GM23338 (cell line): Measurements from ENCODE around the gene DSCAML1. TPM values are rescaled to one million over a fixed set of nuclear protein-coding genes. Genes with fewer than 3 reads are reported as not detected.

Experiments used
- ATAC-seq: fragments of 200-7000 bp; cut with Tn5 transposase; 3 replicates; pipeline ENCODE4 v1.9.1; 2020
- DNase-seq: peaks from one replicate; pipeline ENCODE4 v3.0.0-alpha.2; 2015; ENCODE audit warnings: low spot score
- H2AFZ ChIP-seq: fragments of 200-600 bp; sonication (generic); 2 replicates; pipeline ENCODE4 v1.8.0; 2016; ENCODE audit warnings: antibody characterized with exemption, mild to moderate bottlenecking, moderate library complexity
- H3F3A ChIP-seq: fragments of 200-600 bp; sonication (generic); replicated peaks from 2 replicates; pipeline ENCODE4 v1.8.0; 2017; ENCODE audit warnings: antibody characterized with exemption, mixed run types, low read depth
- H3K27ac ChIP-seq: fragments of 200-600 bp; sonication (generic); 2 replicates; pipeline ENCODE4 v1.6.1; 2016; ENCODE audit warnings: low read depth
- H3K27me3 ChIP-seq: fragments of 200-600 bp; sonication (generic); 2 replicates; pipeline ENCODE4 v1.8.0; 2016; ENCODE audit warnings: mild to moderate bottlenecking, mixed run types, moderate library complexity; ENCODE audit not compliant: insufficient read depth
- H3K36me3 ChIP-seq: fragments of 200-600 bp; sonication (generic); 2 replicates; pipeline ENCODE4 v1.8.0; 2016; ENCODE audit warnings: mild to moderate bottlenecking; ENCODE audit not compliant: insufficient read depth
- H3K4me1 ChIP-seq: fragments of 200-600 bp; sonication (generic); 2 replicates; pipeline ENCODE4 v1.8.0; 2016; ENCODE audit warnings: mild to moderate bottlenecking, moderate library complexity; ENCODE audit not compliant: insufficient read depth
- H3K4me2 ChIP-seq: fragments of 200-600 bp; sonication (generic); 2 replicates; pipeline ENCODE4 v1.7.1; 2017; ENCODE audit warnings: mixed run types
- H3K4me3 ChIP-seq: fragments of 200-600 bp; sonication (generic); 2 replicates; pipeline ENCODE4 v1.6.1; 2016; ENCODE audit warnings: mixed run types
- H3K79me2 ChIP-seq: fragments of 200-600 bp; sonication (generic); replicated peaks from 2 replicates; pipeline ENCODE4 v1.8.0; 2017; ENCODE audit warnings: mild to moderate bottlenecking; ENCODE audit not compliant: insufficient read depth
- H3K9me2 ChIP-seq: fragments of 200-600 bp; sonication (generic); 2 replicates; pipeline ENCODE4 v1.8.0; 2017; ENCODE audit not compliant: insufficient read depth
- H4K20me1 ChIP-seq: fragments of 200-600 bp; sonication (generic); replicated peaks from 2 replicates; pipeline ENCODE4 v1.8.0; 2017; ENCODE audit warnings: mild to moderate bottlenecking; ENCODE audit not compliant: insufficient read depth
- H3K27ac Mint-ChIP-seq: 2 replicates; pipeline ENCODE4 v1.8.0; 2020; ENCODE audit warnings: inconsistent platforms, mild to moderate bottlenecking, moderate library complexity, mixed read lengths
- H3K27me3 Mint-ChIP-seq: 3 replicates; pipeline ENCODE4 v1.8.0; 2022; ENCODE audit warnings: low read depth, mild to moderate bottlenecking, moderate library complexity, mixed read lengths, inconsistent platforms; ENCODE audit not compliant: insufficient read depth, poor library complexity
- H3K36me3 Mint-ChIP-seq: 3 replicates; pipeline ENCODE4 v1.8.0; 2021; ENCODE audit warnings: low read depth, mild to moderate bottlenecking, inconsistent platforms, moderate library complexity, mixed read lengths
- H3K4me1 Mint-ChIP-seq: 3 replicates; pipeline ENCODE4 v1.8.0; 2020; ENCODE audit warnings: mild to moderate bottlenecking, inconsistent platforms, mixed read lengths
- H3K4me3 Mint-ChIP-seq: 3 replicates; pipeline ENCODE4 v1.8.0; 2021; ENCODE audit warnings: moderate library complexity, mild to moderate bottlenecking, inconsistent platforms, mixed read lengths
- H3K9me3 Mint-ChIP-seq: 3 replicates; pipeline ENCODE4 v1.8.0; 2020; ENCODE audit warnings: moderate library complexity, mild to moderate bottlenecking, inconsistent platforms, mixed read lengths
- CREB1 ChIP-seq: fragments of 250-450 bp; sonication (Bioruptor Pico); IDR thresholded peaks from 2 replicates; pipeline ENCODE4 v1.5.0; 2020; ENCODE audit warnings: low read depth, mild to moderate bottlenecking, moderate library complexity
- CTCF ChIP-seq, 2 experiments: fragments of 200-600 bp in 1 of 2; sonication (generic) in 1 of 2; conservative IDR thresholded peaks; 2 replicates each; pipeline versions ENCODE4 v1.5.1 to v1.6.1; 2016 to 2017; ENCODE audit warnings: antibody characterized with exemption in 2 of 2, low read depth in 2 of 2, mild to moderate bottlenecking in 2 of 2, moderate library complexity in 1 of 2
- ETS1 ChIP-seq: IDR thresholded peaks from 2 replicates; pipeline ENCODE4 v1.6.1; 2016; ENCODE audit warnings: antibody characterized with exemption
- EZH2phosphoT487 ChIP-seq: fragments of 200-600 bp; sonication (generic); IDR thresholded peaks from one replicate; pipeline ENCODE4 v1.8.1; 2018; ENCODE audit warnings: antibody characterized with exemption; ENCODE audit not compliant: unreplicated experiment
- JUNB ChIP-seq: IDR thresholded peaks from one replicate; pipeline ENCODE4 v1.6.1; 2016; ENCODE audit warnings: antibody characterized with exemption; ENCODE audit not compliant: unreplicated experiment
- NANOG ChIP-seq: IDR thresholded peaks from 2 replicates; pipeline ENCODE4 v1.6.1; 2016; ENCODE audit warnings: antibody characterized with exemption, borderline replicate concordance
- POLR2AphosphoS5 ChIP-seq: IDR thresholded peaks from 2 replicates; pipeline ENCODE4 v1.6.1; 2016; ENCODE audit warnings: antibody characterized with exemption, low read depth
- REST ChIP-seq: IDR thresholded peaks from one replicate; pipeline ENCODE4 v1.6.1; 2018; ENCODE audit warnings: antibody characterized with exemption; ENCODE audit not compliant: unreplicated experiment
- ZNF331 ChIP-seq: fragments of 250-450 bp; sonication (Bioruptor Pico); IDR thresholded peaks from 2 replicates; pipeline ENCODE4 v1.5.0; 2020; ENCODE audit warnings: low read depth, mild to moderate bottlenecking, moderate library complexity
- polyA plus RNA-seq: library from polyadenylated mRNA; unstranded; fragments of >200 nt; fragmentation: Nextera tagmentation; extraction: Ambion mirVana; gene quantifications from 2 replicates; pipeline ENCODE4 v1.2.1, GENCODE V29; 2016
- total RNA-seq: library from RNA; depleted of rRNA; stranded (reverse); fragments of >200 nt; shearing (Covaris generic); gene quantifications from 2 replicates; pipeline ENCODE4 v1.2.3, GENCODE V29; 2014

DSCAML1 gene
- total and polyA plus RNA-seq, 2 experiments from 2014 or later: 0.17 TPM; not detected in 1

- peak overlapping the region; percentile 38 for H3K27ac Mint-ChIP-seq
- no peaks in the 10 kb centered on the region for H3F3A ChIP-seq
- no peaks in the 10 kb centered on the region for H3K9me3 Mint-ChIP-seq
- no peaks in the 10 kb centered on the region for H4K20me1 ChIP-seq
- peak overlapping the region; percentile 74 for H3K4me2 ChIP-seq
- no peaks in the 10 kb centered on the region for H3K79me2 ChIP-seq
- H3K4me3 ChIP-seq: no peak overlapping the region; the same call in 1 of the 2 replicates
- H3K4me1 ChIP-seq: peaks cover 19% of the 10 kb centered on the region
- no peaks in the 10 kb centered on the region; the same call in 2 of the 3 replicates for H3K36me3 Mint-ChIP-seq
- no peak overlapping the region for H3K4me3 Mint-ChIP-seq
- no peaks in the 10 kb centered on the region for H3K36me3 ChIP-seq
- peaks cover 32% of the 10 kb centered on the region for H3K4me1 Mint-ChIP-seq
- TF ChIP-seq CTCF (conservative IDR thresholded peaks at IDR 0.05; ENCODE audit: low read depth in 2 of 2): 0 out of 4 replicates have a peak, but pooled peaks of 1 of the 2 experiments have one; percentile 1
- TF ChIP-seq EZH2phosphoT487: no peak
- H2AFZ ChIP-seq: peak overlapping the region; percentile 97
- DNase-seq: peak; percentile 43
- H3K9me2 ChIP-seq: no peaks in the 10 kb centered on the region
- no peaks in the 10 kb centered on the region for H3K27me3 ChIP-seq
- ATAC-seq: peak; percentile 88
- peaks cover 20% of the 10 kb centered on the region for H3K27me3 Mint-ChIP-seq
- no peak overlapping the region for H3K27ac ChIP-seq
Measured at GRCh38 chr11:117547195-117547850, 249.7 kb downstream of the DSCAML1 start.

- no peaks in the 10 kb centered on the region for H3K9me2 ChIP-seq
- H3K9me3 Mint-ChIP-seq: no peaks in the 10 kb centered on the region
- ATAC-seq (peak; percentile 23), DNase-seq (no peak)
- no peaks in the 10 kb centered on the region for H3K36me3 ChIP-seq
- no peaks in the 10 kb centered on the region for H3K79me2 ChIP-seq
- H3K27ac ChIP-seq: no peak overlapping the region
- TF ChIP-seq NANOG (no peak), REST (no peak), ZNF331 (CRISPR knock-in tag) (no peak), CREB1 (CRISPR knock-in tag) (no peak), POLR2AphosphoS5 (no peak), EZH2phosphoT487 (no peak), ETS1 (no peak), JUNB (no peak)
- peak overlapping the region; percentile 74 for H3K4me2 ChIP-seq
- peaks cover 32% of the 10 kb centered on the region for H3K4me1 Mint-ChIP-seq
- 0 out of 2 replicates have a peak overlapping the region, but pooled peaks have one; percentile 9 for H3K27ac Mint-ChIP-seq
- H3K4me3 ChIP-seq: peak overlapping the region; percentile 23; the same call in 1 of the 2 replicates
- H3K27me3 ChIP-seq: no peaks in the 10 kb centered on the region
- no peaks in the 10 kb centered on the region; the same call in 2 of the 3 replicates for H3K36me3 Mint-ChIP-seq
- peak overlapping the region; percentile 9; the same call in 1 of the 3 replicates for H3K4me3 Mint-ChIP-seq
- H2AFZ ChIP-seq: peak overlapping the region; percentile 97
- H3F3A ChIP-seq: no peaks in the 10 kb centered on the region
- peaks cover 19% of the 10 kb centered on the region for H3K27me3 Mint-ChIP-seq
- H3K4me1 ChIP-seq: peaks cover 19% of the 10 kb centered on the region
- no peaks in the 10 kb centered on the region for H4K20me1 ChIP-seq
Measured at GRCh38 chr11:117546431-117547194, 250.4 kb downstream of the DSCAML1 start.
